DMS53 (cell line): ENCODE measurements around the gene TMA7B.
"Not testable (repeated sequence)": the region's sequence is repeated elsewhere in the genome, so short reads cannot be mapped to it uniquely, and the experiment has no call there.

Experiments
- DNase-seq: peaks from one replicate; lab custom pipeline; 2025; lab: John Stamatoyannopoulos, UW

Gene TMA7B

GRCh38 chr22:39933741-39934140, 26.5 kb upstream of the TMA7B start:
- DNase-seq: no peak

GRCh38 chr22:39935116-39935515, 25.1 kb upstream of the TMA7B start:
- DNase-seq: no peak

DNA sequence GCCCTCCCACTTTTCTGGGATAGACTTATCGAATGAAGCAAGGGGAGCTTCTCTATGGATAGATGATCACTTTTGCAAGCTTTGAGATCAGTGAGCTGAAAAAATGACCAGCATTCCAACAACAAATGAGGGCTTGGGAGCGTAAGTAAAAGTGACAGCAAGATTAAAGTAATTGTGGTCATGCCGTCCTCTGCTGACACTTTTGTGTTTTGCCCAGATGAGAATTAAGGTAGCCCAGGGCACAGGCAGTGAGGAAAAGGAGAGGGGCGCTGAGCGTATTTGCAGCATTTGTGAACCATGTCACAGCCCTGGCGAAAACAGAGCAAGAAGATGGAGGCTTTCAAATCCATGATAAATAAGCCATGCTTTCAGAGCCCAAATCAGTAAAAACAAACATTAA, 24.6 kb upstream of the TMA7B start:
- DNase-seq: no peak

DNA sequence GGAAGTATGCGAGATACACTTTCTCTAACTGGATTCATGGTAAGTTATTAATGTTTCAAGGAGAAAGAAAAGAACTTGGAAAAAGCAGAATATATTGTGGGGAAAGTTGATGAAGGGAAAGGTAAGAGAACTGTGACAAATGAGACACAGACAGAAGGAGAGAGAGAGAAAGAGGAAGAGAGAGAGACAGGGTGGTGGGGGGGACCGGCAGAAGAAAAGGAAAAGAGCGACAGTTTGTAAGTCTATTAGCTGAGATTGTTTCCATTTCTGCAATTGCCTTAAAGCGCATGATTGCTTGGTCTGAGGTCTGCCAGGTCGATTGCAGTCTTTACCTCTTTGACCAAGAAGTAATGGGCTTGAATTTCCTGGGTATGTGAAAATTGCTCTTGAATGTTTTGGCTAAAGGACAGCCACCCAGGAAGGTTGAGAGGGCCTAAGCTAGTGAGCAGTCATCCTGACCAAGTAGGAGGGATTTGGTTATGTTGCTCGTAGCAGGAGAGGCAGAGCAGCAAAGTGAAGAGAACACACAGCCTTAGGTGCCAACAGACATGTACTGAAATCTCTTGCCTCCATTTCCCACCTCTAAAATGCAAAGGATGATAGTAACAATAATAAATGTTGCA, 23.6 kb upstream of the TMA7B start:
- no peak for DNase-seq

GRCh38 chr22:39937906-39938305, 22.3 kb upstream of the TMA7B start:
- DNase-seq: no peak

DNA sequence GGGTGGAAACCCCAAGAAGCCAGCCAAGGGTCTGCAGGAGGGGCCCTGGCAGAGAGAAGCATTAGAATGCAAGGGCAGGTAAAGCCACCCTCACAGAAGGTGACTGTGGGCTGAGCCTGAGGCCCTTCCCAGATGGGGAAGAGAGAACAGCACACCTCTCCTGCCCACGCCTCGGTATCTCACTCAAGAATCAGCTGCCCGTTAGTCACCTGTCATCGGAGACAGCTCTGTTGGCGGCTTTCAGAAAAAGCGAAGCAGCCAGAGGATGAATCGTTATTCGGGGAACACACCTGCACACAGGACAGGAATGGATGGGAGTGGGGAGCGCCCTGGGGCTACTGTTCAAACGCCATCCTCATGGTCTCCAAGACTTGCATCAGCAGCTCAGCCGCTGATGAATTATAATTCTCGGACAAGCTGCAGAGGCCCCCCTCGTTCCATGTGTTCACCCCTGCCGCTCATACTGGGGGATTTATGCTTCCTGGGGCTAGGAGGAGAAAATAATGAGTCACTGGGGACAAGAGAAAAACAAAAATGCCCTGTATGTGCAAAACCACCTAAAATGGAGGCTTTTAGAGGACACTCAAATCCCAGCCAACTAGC, 21.6 kb upstream of the TMA7B start:
- no peak for DNase-seq

- no peak for DNase-seq
These were observed 20.4 kb upstream of the TMA7B start for GRCh38 chr22:39939830-39940229.

DNA sequence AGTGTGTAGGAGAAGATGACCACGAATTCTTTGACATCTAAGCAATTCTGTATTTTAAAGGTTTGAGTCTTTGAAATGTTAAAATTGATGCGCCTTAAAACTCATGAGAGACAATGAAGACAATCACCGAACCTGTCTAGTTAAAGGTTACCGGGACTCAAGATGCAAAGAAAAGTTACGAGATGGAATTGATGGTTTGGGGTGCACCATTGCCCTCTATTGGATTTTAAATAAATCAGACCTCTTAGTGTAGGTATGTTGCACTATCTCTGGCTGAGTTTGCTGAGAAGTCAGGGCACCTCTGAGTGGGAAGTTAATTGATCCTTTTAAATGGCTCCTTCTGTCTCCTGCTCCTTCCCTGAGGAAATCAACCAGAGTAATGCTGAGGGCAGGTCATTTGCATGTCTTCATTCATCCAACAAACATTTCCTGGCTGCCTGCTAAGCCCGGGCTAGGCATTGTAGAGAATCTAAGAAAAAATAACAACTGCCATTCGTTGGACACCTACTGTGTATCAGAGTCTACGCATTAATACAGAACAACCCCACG, 19.4 kb upstream of the TMA7B start:
- DNase-seq: no peak

- peak; percentile 91 for DNase-seq
These were observed 18.6 kb upstream of the TMA7B start for GRCh38 chr22:39941601-39942000.

- peak; percentile 53 for DNase-seq
These were observed 17.6 kb upstream of the TMA7B start for GRCh38 chr22:39942439-39943230.

- peak; percentile 61 for DNase-seq
These were observed 16.9 kb upstream of the TMA7B start for GRCh38 chr22:39943337-39943736.

DNA sequence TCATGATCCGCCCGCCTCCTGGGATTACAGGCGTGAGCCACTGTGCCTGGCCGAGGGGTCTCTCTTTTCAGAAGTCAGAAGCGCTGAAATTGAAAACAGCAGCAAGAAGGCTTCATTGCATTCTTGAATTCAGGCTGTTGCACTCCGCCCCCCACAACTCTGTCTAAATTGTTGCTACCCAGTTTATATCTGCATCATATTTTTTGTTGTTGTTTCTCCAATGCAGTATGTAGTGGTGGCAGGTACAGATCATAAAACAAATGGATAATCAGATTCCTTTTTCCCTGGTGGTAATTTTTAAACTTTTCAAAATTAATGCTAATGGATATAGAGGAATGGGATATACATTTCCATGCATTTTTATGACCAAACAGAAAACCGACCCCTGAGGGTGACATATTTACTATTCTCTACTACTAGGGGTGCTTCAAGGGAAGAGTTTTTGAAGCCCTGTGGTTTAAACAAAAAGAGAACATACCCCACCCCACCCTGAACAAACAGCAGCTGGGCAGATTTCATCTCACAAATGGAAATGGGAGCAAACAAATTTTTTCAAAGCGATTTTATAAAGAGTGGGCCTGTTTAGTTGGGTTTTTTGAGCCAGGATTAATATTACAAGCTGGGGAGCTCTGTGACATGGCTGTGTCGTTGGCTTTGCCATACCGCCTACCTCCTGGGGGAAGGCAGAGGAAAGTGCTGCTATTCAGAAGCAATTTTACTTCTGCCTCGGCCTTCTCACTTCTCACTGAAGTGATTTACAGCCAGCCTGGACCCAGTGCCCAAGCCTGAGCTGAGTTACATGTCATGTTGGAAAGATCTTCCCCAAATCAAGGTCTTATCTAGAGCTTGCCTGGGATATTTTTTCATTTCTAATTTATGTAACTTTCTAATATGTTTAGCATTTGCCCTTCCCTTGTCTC, 16.0 kb upstream of the TMA7B start:
- peak; percentile 23 for DNase-seq

DNA sequence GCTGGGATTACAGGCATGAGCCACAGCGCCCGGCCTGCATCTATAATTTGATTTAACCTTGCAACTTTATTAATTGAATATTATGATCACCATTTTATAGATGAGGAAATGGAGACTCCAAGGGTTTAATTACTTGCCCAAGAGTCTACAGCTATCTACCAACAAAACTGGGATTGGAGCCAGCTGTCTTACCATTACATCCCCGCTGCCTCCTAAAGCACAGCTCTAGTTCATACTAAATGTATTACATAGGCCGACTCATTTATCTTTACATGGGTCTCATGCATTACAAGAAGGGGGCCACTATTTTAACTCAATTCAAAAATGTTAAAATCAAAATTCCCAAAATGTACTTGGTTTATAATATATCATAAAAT, 14.1 kb upstream of the TMA7B start:
- DNase-seq: no peak

DNA sequence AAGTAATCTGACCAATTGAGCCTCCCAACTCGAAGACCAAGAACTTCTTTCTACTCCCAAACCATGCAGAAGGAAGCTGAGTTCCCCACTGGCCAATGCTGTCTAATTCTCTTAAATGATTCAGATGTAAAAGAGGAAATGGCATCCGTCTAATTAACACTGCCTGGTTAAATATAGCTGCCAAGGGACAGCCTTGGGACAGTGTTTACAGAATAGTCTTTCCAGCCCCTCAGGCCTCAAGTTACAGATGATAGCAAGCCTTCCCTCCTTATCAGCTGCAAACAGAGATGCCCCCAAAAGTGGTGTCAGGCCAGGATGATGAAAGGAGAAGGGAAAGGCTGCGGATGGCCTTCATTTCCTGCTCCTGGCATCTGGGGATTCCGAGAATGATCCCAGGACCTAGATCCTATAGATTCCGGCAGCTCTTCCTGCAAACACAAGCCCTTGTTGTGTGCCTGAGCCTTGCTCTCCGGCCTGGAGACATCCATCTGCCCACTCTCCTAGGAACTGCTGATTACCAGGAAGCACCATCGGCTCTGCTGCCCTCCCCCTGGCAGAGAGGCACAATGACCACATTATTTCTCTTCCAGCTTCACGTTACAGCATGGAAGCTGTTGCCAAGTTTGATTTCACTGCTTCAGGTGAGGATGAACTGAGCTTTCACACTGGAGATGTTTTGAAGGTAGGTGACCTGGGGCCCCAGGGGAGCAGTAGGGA, 13.5 kb upstream of the TMA7B start:
- DNase-seq: peak; percentile 79

- DNase-seq: peak; percentile 94
These were observed 12.7 kb upstream of the TMA7B start for GRCh38 chr22:39947220-39948216.

DNA sequence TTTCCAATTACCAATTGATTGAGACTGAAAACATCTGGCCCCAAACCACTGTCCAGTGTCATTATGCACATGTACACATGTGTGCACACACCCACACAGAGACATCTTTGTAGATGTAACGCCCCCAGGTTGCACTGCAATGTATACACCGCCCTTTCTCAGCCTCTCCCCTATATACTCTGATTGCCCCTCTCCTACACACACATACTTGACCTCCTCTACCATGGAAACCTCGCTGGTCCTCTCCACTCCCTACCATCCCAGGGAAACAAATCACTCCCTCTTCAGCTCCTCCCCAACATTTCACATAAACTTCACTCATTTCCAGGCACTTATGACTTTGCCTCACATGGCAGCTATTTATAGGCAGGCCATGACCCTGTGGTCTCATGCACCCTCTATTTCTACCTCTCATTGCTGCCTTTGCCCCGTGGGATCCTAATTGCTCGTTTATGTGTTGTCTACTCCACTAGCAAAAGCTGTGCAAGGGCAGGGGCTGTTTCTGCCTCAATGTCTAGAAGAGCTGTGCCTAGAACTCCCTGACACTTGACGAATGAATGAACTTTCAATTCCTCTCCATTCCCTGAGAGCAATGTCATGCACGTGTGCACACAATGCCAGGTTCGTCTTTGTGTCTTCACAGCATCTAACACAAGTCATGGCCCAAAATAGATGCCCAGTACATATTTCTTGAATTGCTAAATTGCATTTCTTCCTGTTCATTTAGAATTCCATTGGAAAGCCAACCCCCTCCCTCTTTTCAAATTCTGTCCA, 10.0 kb upstream of the TMA7B start:
- DNase-seq: no peak

DNA sequence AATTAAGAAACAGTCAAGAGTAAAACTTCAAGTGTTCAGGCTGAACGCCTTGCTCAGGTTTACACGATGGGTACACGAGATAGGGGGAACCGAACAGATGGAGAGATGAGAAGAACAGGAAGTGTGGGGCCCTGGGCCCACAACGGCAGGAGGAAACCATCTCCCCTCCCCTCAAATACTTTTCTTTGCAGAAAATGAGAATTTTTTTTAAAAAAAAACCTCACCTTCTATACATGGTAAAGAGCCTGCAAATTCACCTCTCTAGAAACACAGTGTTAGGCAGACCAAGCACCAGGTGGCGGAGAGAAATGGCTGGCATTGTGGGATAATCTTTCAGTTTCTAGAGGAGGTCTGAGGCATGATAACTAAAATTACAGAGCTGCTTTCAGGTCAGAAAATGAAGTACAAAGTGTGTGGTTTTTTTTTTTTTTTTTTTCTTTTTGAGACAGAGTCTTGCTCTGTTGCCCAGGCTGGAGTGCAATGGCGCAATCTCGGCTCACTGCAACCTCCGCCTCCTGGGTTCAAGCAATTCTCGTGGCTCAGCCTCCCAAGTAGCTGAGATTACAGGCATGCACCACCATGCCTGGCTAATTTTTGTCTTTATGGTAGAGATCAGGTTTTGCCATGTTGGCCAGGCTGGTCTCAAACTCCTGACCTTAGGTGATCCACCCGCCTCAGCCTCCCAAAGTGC, 8.4 kb upstream of the TMA7B start:
- not testable (repeated sequence) for DNase-seq

- DNase-seq: no peak
These were observed 7.8 kb upstream of the TMA7B start for GRCh38 chr22:39952347-39952746.

GRCh38 chr22:39953101-39953500, 7.1 kb upstream of the TMA7B start:
- DNase-seq: no peak
